Endothelial cell of umbilical vein (primary cell): ENCODE results near the gene BTN3A1.

ENCODE experiments used
- CTCF ChIP-seq, 2 donors: IDR thresholded peaks; 1 replicate in 1 of 2; 2 replicates in 1 of 2; pipeline ENCODE4 v1.5.1; 2011; ENCODE audit warnings: low read length in 2 of 2, mild to moderate bottlenecking in 2 of 2, moderate library complexity in 2 of 2, control low read depth in 1 of 2, inconsistent platforms in 1 of 2, low read depth in 1 of 2; ENCODE audit not compliant: insufficient read depth in 1 of 2; ENCODE audit errors: extremely low read depth in 1 of 2
- MYC ChIP-seq: IDR thresholded peaks from one replicate; pipeline ENCODE4 v1.6.1; 2011; ENCODE audit warnings: mild to moderate bottlenecking, low read depth, low read length
- POLR2A ChIP-seq: IDR thresholded peaks from 2 replicates; pipeline ENCODE4 v1.6.1; 2012; ENCODE audit warnings: low read depth, mild to moderate bottlenecking, control low read depth, low read length

- TF ChIP-seq CTCF (IDR thresholded peaks at IDR 0.05; ENCODE audit: extremely low read depth in 1 of 2, insufficient read depth in 1 of 2, low read depth in 1 of 2, low read length in 2 of 2), result no peak
- TF ChIP-seq POLR2A, result no peak
- no peak for TF ChIP-seq MYC
These were observed 44.0 kb downstream of the BTN3A1 start for GRCh38 chr6:26445934-26446667.
